ENCODE measurements around the gene AKAP10. TPM values are rescaled to one million over a fixed set of nuclear protein-coding genes. Genes with fewer than 3 reads are reported as not detected.
"Not testable (repeated sequence)": the region's sequence is repeated elsewhere in the genome, so short reads cannot be mapped to it uniquely, and the experiment has no call there.

AKAP10 gene
- total RNA-seq, 1 experiment from 2014 or later = 23.3 TPM

DNA sequence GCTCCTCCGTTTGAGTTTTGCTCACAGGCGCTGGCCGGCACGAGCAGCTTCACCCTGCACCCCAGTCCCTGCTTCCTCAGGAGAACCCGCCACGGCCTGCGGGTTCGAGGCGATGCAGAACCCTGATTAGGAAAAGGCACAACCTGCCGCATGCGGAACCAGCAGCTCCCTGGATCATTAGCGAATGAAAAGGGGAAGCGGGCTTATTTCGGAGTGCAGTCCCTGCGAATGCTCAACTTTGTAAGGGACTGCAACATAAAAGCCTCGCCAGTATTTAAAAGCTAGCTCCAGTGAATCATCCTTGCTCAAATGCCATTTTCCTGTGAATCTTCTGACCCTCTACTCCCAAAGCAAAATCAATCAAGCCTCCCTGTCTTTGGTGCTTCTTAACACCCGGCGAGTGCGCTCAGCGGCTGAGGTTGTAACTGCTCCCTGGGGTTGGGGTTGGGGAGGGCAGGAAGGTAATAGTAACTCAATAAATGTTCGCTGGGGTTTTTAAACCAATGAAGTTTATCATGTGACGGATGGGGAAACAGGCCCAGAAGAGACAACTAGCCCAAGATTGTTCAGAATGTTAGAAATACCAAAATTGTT, 678 bp upstream of the AKAP10 start:
- Histone ChIP-seq H3K79me2 (ENCODE audit: low read length) (peaks cover 50% of the 10 kb centered on the region), H4K20me1 (ENCODE audit: low read length) (no peaks in the 10 kb centered on the region), H3K27ac (ENCODE audit: low read length) (peak overlapping the region; percentile 9; the same call in 1 of the 2 replicates), H3K4me2 (ENCODE audit: low read length) (peak overlapping the region; percentile 93), H3K36me3 (ENCODE audit: low read depth, low read length) (no peaks in the 10 kb centered on the region; the same call in 1 of the 2 replicates), H3K27me3 (ENCODE audit: low read length) (no peaks in the 10 kb centered on the region), H3K9ac (ENCODE audit: low read length) (peak overlapping the region; percentile 96), H3F3A (ENCODE audit: low read length, unreplicated experiment) (no peaks in the 10 kb centered on the region), H3K9me3 (ENCODE audit: low read length) (no peaks in the 10 kb centered on the region), H3K4me1 (ENCODE audit: insufficient read depth, low read length) (peaks cover 9% of the 10 kb centered on the region; the same call in 1 of the 2 replicates), H2AFZ (ENCODE audit: low read length) (peak overlapping the region; percentile 94), H3K9me2 (replicated peaks; ENCODE audit: low read length) (no peaks in the 10 kb centered on the region), H3K4me3 (ENCODE audit: low read length) (peak overlapping the region; percentile 92)
- TF ChIP-seq, protein P1, sequence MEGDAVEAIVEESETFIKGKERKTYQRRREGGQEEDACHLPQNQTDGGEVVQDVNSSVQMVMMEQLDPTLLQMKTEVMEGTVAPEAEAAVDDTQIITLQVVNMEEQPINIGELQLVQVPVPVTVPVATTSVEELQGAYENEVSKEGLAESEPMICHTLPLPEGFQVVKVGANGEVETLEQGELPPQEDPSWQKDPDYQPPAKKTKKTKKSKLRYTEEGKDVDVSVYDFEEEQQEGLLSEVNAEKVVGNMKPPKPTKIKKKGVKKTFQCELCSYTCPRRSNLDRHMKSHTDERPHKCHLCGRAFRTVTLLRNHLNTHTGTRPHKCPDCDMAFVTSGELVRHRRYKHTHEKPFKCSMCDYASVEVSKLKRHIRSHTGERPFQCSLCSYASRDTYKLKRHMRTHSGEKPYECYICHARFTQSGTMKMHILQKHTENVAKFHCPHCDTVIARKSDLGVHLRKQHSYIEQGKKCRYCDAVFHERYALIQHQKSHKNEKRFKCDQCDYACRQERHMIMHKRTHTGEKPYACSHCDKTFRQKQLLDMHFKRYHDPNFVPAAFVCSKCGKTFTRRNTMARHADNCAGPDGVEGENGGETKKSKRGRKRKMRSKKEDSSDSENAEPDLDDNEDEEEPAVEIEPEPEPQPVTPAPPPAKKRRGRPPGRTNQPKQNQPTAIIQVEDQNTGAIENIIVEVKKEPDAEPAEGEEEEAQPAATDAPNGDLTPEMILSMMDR (conservative IDR thresholded peaks at IDR 0.05; ENCODE audit: low read depth, low read length) = no peak
- TF ChIP-seq EZH2 (IDR thresholded peaks at IDR 0.05; ENCODE audit: low read length, unreplicated experiment) = no peak
- no peak for TF ChIP-seq EZH2phosphoT487 (IDR thresholded peaks at IDR 0.05; ENCODE audit: borderline replicate concordance, low read length)
- BruUV-seq (replicated peaks) = no TSS peak
- intact Hi-C loops (cut with micrococcal nuclease) = no loop called here
- ATAC-seq = no peak
- POLR2A ChIA-PET (ENCODE audit: unreplicated experiment) = no interaction called here
- CTCF ChIA-PET = no interaction called here
- DNase-seq = no peak

DNA sequence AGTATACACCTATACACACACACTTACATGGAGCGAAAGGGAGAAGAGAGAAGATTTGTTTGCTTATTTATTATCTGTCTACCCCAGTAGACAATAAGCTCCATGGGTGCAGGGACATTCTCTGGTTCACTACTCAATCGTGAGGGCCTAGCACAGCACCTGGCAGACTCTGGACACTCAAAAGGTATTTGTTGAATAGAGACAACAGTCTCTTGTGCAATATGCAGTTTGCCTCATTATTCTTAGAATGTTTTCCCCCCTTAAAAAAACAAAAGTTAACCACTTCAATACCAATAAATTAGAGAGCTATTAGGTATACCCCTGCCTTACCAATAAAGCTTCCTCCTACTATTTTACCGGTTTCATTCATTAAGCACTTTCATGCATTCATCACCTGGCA, 2.0 kb downstream of the AKAP10 start:
- no peaks in the 10 kb centered on the region; the same call in 1 of the 2 replicates for H3K36me3 ChIP-seq (ENCODE audit: low read depth, low read length)
- no peaks in the 10 kb centered on the region for H3K9me3 ChIP-seq (ENCODE audit: low read length)
- H3K79me2 ChIP-seq (ENCODE audit: low read length) = peaks cover 77% of the 10 kb centered on the region
- peak overlapping the region; percentile 93; the same call in 1 of the 2 replicates for H3K4me2 ChIP-seq (ENCODE audit: low read length)
- no peak for DNase-seq
- 0 out of 2 replicates have a peak overlapping the region, but pooled peaks have one; percentile 25 for H3K4me3 ChIP-seq (ENCODE audit: low read length)
- H3K9me2 ChIP-seq (replicated peaks; ENCODE audit: low read length) = no peaks in the 10 kb centered on the region
- no peak for TF ChIP-seq EZH2 (IDR thresholded peaks at IDR 0.05; ENCODE audit: low read length, unreplicated experiment)
- TF ChIP-seq, protein P1 (conservative IDR thresholded peaks at IDR 0.05; ENCODE audit: low read depth, low read length) = no peak
- TF ChIP-seq EZH2phosphoT487 (IDR thresholded peaks at IDR 0.05; ENCODE audit: borderline replicate concordance, low read length) = no peak
- CTCF ChIA-PET = interaction anchor here (0.6 kb wide), 1 partner anchor 210 kb away, joined by 9 read pairs; no protein-coding TSS in a partner anchor
- no peak overlapping the region for H3K27ac ChIP-seq (ENCODE audit: low read length)
- BruUV-seq (replicated peaks) = TSS peak; percentile 23
- POLR2A ChIA-PET (ENCODE audit: unreplicated experiment) = no interaction called here
- H3K9ac ChIP-seq (ENCODE audit: low read length) = no peak overlapping the region
- no peak for ATAC-seq
- peaks cover 9% of the 10 kb centered on the region; the same call in 1 of the 2 replicates for H3K4me1 ChIP-seq (ENCODE audit: insufficient read depth, low read length)
- H2AFZ ChIP-seq (ENCODE audit: low read length) = no peak overlapping the region
- intact Hi-C loops (cut with micrococcal nuclease) = no loop called here
- no peaks in the 10 kb centered on the region for H3F3A ChIP-seq (ENCODE audit: low read length, unreplicated experiment)
- H3K27me3 ChIP-seq (ENCODE audit: low read length) = no peaks in the 10 kb centered on the region
- H4K20me1 ChIP-seq (ENCODE audit: low read length) = no peaks in the 10 kb centered on the region

DNA sequence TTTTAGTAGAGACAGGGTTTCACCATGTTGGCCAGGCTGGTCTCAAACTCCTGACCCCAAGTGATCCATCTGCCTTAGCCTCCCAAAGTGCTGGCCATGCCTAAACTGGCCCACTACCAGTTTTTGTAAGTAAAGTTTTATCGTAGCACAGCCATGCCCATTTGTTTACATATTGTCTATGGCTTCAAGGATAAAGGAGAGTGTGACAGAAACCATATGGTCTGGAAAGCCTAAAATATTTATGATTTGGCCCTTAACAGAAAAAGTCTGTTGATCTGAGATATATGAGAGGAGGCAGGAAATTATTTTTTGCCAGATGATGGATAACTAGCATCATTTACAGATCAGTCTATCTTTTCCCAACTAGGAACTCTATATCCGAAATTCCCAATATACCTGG, 4.5 kb downstream of the AKAP10 start:
- H3K4me3 ChIP-seq (ENCODE audit: low read length) = no peak overlapping the region
- H3K36me3 ChIP-seq (ENCODE audit: low read depth, low read length) = peaks cover 12% of the 10 kb centered on the region
- no peak for ATAC-seq

DNA sequence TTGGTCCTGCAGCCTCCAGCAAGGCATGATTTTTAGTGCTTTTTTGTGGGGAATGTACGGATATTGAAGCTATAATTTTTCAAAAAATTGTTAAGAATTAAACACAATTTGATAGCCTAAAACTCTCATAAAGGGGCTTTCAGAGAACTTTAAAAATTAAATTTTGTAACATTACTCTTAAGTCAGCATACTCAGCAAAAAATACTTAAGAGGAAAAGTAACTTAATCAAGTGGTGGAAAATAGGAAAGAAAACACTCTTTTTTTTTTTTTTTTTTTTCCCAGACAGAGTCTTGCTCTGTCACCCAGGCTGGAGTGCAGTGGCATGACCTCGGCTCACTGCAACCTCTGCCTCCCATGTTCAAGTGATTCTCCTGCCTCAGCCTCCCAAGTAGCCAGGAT, 14.7 kb downstream of the AKAP10 start:
- Histone ChIP-seq H3K36me3 (ENCODE audit: low read depth, low read length) (peaks cover 25% of the 10 kb centered on the region), H3K4me1 (ENCODE audit: insufficient read depth, low read length) (peaks cover 23% of the 10 kb centered on the region), H3K79me2 (ENCODE audit: low read length) (peaks cover 13% of the 10 kb centered on the region; the same call in 1 of the 2 replicates)
- DNase-seq; H4K20me1 ChIP-seq (ENCODE audit: low read length); H3K27ac ChIP-seq (ENCODE audit: low read length); H3K9me3 ChIP-seq (ENCODE audit: low read length); H3K27me3 ChIP-seq (ENCODE audit: low read length); H2AFZ ChIP-seq (ENCODE audit: low read length); CTCF ChIA-PET; H3F3A ChIP-seq (ENCODE audit: low read length, unreplicated experiment); intact Hi-C loops (cut with micrococcal nuclease); BruUV-seq (replicated peaks); H3K4me2 ChIP-seq (ENCODE audit: low read length); H3K9ac ChIP-seq (ENCODE audit: low read length); H3K4me3 ChIP-seq (ENCODE audit: low read length); ATAC-seq; H3K9me2 ChIP-seq (replicated peaks; ENCODE audit: low read length); POLR2A ChIA-PET (ENCODE audit: unreplicated experiment): not testable (repeated sequence)

More for the DNA sequence above, 4.5 kb downstream of the AKAP10 start:
- intact Hi-C loops (cut with micrococcal nuclease) = no loop called here
- Histone ChIP-seq H3K79me2 (ENCODE audit: low read length) (peaks cover 97% of the 10 kb centered on the region), H3K9ac (ENCODE audit: low read length) (no peak overlapping the region), H3K4me1 (ENCODE audit: insufficient read depth, low read length) (peaks cover 8% of the 10 kb centered on the region; the same call in 1 of the 2 replicates), H4K20me1 (ENCODE audit: low read length) (peaks cover 3% of the 10 kb centered on the region; the same call in 1 of the 2 replicates), H3K27me3 (ENCODE audit: low read length) (no peaks in the 10 kb centered on the region), H3K9me3 (ENCODE audit: low read length) (no peaks in the 10 kb centered on the region), H3F3A (ENCODE audit: low read length, unreplicated experiment) (no peaks in the 10 kb centered on the region), H3K27ac (ENCODE audit: low read length) (no peak overlapping the region), H3K9me2 (replicated peaks; ENCODE audit: low read length) (no peaks in the 10 kb centered on the region), H3K4me2 (ENCODE audit: low read length) (no peak overlapping the region), H2AFZ (ENCODE audit: low read length) (no peak overlapping the region)
- no peak for DNase-seq
- TF ChIP-seq, protein P1 (conservative IDR thresholded peaks at IDR 0.05; ENCODE audit: low read depth, low read length) = no peak
- TF ChIP-seq EZH2 (IDR thresholded peaks at IDR 0.05; ENCODE audit: low read length, unreplicated experiment) = no peak
- no peak for TF ChIP-seq EZH2phosphoT487 (IDR thresholded peaks at IDR 0.05; ENCODE audit: borderline replicate concordance, low read length)
- POLR2A ChIA-PET (ENCODE audit: unreplicated experiment) = no interaction called here
- CTCF ChIA-PET = no interaction called here
- BruUV-seq (replicated peaks) = no TSS peak

All from PC-3 (cell line).